Measurements from ENCODE around the gene DOCK1.

The DOCK1 gene

GRCh38 chr10:127349737-127350136 is 444.5 kb downstream of the DOCK1 start:
- DNase-seq (ENCODE audit: low read depth in 2 of 2) = no peak

GRCh38 chr10:127351542-127351941 is 446.3 kb downstream of the DOCK1 start:
- no peak for DNase-seq (ENCODE audit: low read depth in 2 of 2)

- no peak for DNase-seq (ENCODE audit: low read depth in 2 of 2)
Measured at GRCh38 chr10:127353544-127353943, 448.3 kb downstream of the DOCK1 start.

DNA sequence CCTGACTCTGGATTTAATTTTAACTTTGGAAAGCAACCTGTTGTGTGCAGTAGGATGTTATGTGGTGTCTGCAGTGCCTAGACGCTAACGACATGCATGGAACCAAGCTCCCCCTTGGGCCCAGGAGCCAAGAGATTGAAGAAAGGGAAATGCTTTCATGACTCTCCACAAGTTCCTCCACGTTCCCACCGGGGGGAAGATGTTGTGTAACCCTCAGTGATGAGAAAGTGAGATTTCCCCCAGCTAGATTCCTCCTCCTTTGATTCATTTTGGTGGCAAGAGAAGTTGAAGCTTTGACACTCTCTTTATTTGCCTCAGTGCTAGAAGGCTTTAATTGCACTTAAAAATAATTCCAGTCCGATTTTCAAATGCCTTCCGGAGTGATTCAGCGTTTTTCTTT is 449.0 kb downstream of the DOCK1 start:
- no peak for DNase-seq (ENCODE audit: low read depth in 2 of 2)

DNA sequence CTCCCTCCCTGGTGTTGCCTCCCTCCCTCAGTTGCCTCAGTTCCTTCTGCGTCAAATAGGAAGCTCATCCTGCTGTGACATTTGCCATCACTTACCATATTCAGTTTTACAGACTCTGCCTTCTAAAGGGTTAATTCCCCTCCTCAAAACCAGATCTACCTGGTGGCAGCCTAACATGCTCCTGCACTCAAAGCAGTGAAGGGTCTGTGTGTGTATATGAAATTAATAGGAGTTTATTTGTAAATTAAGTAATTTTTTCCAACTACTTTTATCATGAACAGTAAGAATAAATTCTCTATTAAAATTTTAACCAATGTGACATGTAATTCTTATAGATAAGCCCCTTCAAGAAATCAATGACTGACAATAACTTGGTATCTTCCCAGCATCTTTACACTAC is 449.8 kb downstream of the DOCK1 start:
- DNase-seq (ENCODE audit: low read depth in 2 of 2) = no peak

DNA sequence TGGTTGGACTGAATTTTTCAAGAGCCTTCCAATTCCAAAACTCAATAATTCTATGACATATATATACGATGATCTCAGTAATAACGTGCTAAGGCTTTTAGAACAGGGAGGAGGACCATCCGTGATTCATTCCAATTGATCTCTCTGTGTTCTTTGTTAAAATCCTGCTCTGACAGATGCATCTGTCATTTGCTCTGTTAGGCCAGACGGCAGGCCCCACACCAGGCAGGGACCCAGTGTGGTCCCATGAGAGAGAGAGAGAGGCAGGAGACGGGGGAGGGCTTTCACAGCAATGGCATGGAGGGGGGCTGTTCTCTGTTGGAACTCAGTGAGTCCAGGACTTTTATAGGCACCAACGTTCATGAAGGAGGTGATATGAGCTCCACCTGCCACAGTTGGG is 451.1 kb downstream of the DOCK1 start:
- DNase-seq (ENCODE audit: low read depth in 2 of 2) = no peak

DNA sequence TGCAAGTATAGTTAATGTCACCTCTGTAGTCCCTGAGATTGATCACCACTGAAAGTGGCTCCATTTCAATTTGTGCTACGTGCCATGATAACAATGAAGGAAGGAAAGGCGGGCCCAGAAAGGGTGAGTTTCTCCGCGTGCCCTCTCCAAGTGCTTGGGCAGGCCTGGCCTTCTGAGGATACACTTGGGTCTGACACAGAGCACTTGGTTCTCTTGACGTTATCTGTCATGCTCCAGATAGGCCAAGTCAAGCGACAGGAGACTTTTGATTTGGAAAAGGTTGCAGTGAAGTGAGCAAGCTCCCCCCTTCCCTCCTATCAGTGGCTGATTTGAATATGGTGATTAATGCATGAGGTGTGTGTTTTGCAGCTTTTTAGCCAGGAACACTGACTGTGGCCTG is 452.0 kb downstream of the DOCK1 start:
- DNase-seq (ENCODE audit: low read depth in 2 of 2) = no peak

DNA sequence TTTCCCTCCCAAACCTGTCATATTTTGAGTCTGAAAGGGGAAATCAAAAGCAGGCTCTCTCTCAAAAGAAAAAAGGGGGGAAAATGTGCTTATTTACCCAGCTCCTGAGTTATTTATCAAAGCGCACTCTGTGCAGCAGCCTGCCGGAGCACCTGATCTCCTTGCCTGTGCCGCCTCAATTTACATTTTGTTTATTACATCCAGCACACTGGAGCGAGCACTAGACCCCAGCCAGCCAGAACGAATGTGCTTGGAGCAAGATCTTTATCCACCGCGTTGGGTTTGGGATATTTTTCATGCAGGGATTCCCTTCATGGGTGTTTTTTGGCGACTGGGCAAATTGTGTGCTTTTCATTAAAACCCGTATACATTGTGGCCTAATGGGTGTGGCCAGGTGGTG is 453.1 kb downstream of the DOCK1 start:
- no peak for DNase-seq (ENCODE audit: low read depth in 2 of 2)

- DNase-seq (ENCODE audit: low read depth in 2 of 2) = no peak
Measured at GRCh38 chr10:127364034-127364433, 458.8 kb downstream of the DOCK1 start.

DNA sequence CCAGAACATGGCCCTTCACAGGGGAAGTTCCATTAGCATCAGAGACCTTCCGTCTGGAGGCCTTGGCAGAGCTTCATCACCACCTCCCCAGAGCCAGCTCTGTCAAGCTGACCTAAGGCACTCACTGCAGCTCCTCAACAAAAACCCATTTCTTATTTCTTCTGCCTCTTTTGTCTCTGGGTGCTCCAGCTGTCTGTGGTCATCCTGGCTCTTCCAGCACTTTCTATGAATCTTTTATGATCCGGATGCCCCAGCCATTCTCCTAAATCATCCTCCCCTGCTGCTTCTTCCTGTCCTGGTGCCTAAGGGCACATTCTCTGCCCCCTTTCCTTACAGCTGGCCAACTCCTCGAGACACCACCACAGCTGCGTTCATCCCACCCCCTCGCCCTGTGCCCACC is 462.9 kb downstream of the DOCK1 start:
- DNase-seq (ENCODE audit: low read depth in 2 of 2) = no peak

GRCh38 chr10:127368929-127369328 is 463.7 kb downstream of the DOCK1 start:
- DNase-seq (ENCODE audit: low read depth in 2 of 2) = no peak

DNA sequence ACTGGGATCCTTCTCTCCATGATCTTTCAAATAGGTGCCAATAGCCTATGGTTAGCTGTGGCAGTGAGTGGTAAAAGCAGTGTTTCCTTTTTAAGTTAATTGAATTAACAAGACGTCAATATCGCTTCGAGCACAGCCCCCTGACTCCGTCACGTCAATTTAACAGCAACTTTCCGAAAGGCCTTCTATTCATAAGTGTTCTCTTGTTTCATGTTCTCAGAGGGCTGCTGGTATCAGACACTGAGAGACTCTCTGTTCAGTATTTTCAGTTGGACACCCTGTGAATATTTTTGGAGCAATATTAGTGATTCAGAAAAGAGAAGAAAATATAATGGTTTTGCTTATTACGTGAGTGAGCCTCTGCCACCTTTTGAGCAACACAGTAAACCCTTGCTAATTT is 465.4 kb downstream of the DOCK1 start:
- DNase-seq (ENCODE audit: low read depth in 2 of 2) = no peak

GRCh38 chr10:127372361-127372760 is 467.1 kb downstream of the DOCK1 start:
- no peak for DNase-seq (ENCODE audit: low read depth in 2 of 2)

DNA sequence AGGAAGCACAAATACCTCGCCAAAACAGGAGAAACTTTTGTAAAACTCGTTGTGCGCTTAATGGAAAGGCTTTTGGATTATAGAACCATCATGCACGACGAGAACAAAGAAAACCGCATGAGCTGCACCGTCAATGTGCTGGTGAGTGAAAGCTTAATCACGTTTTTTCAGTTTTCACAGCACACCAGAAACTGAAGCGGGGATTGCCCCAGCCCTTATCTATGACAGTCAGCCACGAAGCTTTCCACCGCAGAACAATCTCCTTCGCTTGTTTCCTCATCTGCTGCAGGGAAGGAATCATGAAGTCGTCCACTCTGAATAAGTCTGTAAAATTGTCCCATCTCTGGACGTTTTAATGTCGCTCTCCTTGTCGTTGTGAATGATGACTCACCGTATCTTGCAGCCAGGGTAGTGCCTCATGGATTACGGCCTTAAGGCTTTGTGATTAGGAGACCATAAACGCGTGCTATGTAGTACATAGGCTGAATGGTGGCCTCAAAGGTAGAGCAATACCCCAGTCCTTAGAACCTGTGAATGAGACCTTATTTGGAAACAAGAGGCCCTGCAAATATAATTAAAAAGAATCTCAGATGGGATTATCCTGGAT is 468.9 kb downstream of the DOCK1 start:
- no peak for DNase-seq (ENCODE audit: low read depth in 2 of 2)

DNA sequence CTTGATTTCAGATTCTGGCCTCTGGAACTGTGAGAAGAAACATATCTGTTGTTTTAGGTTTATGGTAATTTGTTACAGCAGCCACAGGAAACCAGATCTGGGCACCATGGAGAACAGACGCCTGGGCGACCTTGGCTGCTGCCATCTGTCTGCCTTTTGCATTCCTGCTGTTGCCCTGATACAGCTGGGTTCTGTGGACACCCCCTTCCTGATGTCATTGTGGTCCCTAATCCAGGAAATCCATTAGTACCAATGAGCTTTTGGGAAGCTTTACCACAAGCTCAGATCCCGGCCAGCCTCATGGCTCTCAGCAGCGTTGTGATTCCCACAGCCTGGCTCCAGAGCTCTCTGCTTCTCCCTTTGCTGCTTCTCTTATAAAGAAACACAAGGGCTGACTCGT is 469.7 kb downstream of the DOCK1 start:
- no peak for DNase-seq (ENCODE audit: low read depth in 2 of 2)

- DNase-seq (ENCODE audit: low read depth in 2 of 2) = no peak
Measured at GRCh38 chr10:127375461-127375860, 470.2 kb downstream of the DOCK1 start.

GRCh38 chr10:127376071-127376470 is 470.8 kb downstream of the DOCK1 start:
- DNase-seq (ENCODE audit: low read depth in 2 of 2) = no peak

GRCh38 chr10:127378628-127379027 is 473.4 kb downstream of the DOCK1 start:
- DNase-seq (ENCODE audit: low read depth in 2 of 2) = no peak

DNA sequence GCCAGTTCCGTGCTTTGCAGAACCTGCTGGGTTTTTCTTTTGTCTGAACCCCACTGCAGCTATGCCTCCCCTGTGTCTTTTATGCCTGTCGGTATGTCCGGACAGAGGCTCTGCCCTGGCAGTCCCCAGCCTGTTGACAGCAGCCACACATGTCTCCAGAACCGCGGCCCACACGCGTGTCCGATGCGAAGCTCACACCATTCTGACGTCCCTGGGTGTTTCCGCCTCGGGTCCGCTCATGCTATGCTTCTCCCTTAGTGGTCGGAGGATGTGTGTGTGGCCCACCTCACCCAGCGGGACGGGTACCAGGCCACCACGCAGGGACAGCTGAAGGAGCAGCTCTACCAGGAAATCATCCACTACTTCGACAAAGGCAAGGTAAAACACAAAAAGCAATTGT is 479.3 kb downstream of the DOCK1 start:
- no peak for DNase-seq (ENCODE audit: low read depth in 2 of 2)

GRCh38 chr10:127385066-127385465 is 479.8 kb downstream of the DOCK1 start:
- DNase-seq (ENCODE audit: low read depth in 2 of 2) = no peak

- DNase-seq (ENCODE audit: low read depth in 2 of 2) = no peak
Measured at GRCh38 chr10:127386606-127387327, 481.5 kb downstream of the DOCK1 start.

DNA sequence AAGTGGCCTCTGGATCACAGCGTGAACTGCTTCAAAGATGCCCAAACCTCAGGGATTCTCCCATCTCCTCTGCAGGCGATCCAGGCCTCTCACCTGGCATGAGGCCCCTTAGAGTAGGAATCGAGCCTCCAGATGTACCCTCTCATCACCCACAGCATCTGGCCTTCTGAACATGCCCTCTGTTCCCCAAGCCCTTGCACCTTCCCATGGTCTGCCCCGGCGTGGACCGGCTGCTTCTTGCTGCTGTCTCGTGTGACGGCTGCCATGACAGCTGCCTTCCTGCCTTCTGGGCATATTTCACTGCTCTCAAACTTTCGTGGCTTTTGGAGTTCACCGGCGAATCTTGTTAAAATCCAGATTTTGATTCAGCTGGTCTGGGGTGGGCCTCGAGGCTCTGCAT is 486.6 kb downstream of the DOCK1 start:
- DNase-seq (ENCODE audit: low read depth in 2 of 2) = no peak

DNA sequence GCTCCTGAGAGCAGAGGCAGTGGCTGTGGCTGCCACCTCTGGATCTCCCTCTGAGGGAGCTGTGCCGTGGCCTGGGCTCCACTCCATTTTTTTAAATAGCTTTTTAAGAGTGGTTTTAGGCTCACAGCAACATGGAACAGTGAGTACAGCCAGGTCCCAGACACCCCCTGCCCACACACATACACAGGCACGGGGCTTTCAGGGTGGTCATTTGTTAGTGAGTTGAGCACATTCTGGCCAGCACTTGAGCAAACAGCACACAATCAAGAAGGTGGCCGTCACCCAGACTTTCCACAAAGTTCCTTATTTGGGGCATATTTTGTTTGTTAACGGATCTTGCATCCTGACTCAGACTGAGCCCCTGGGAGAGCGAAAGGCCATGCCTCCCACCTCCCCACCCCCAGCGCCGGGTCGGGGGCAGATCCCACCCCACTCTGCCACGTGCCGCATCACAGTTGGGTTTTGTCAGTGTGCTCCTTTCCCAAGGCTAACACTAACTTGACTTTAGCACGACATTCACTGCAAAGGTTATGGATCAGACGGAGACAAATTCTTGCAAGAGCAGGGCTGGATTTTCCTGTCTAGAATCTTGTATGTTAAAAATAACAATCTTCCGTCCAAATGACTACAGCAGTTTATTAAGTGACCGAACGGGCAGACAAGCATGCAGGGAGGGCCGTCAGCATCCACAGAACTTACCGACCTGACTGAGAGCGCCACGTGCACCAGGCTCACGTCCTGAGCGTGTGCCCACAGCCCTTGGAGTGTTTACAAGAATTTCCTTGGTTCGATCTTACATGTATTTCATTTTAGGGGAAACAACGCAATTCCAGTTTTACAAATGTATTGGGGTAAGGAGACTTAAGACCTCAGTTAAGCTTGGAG is 487.4 kb downstream of the DOCK1 start:
- DNase-seq (ENCODE audit: low read depth in 2 of 2) = no peak

Data from activated CD8-positive, alpha-beta memory T cell treated with anti-CD3 and anti-CD28 coated beads for 4 hours (primary cell).